ENCODE measurements around the gene NMT1. TPM values are rescaled to one million over a fixed set of nuclear protein-coding genes. Genes with fewer than 3 reads are reported as not detected.
A peak's percentile ranks its signal among the peaks of the same experiment; 100 is the strongest.

NMT1 gene
- total RNA-seq, 2 donors from 2014 or later = 44.6 to 52.7 TPM

DNA sequence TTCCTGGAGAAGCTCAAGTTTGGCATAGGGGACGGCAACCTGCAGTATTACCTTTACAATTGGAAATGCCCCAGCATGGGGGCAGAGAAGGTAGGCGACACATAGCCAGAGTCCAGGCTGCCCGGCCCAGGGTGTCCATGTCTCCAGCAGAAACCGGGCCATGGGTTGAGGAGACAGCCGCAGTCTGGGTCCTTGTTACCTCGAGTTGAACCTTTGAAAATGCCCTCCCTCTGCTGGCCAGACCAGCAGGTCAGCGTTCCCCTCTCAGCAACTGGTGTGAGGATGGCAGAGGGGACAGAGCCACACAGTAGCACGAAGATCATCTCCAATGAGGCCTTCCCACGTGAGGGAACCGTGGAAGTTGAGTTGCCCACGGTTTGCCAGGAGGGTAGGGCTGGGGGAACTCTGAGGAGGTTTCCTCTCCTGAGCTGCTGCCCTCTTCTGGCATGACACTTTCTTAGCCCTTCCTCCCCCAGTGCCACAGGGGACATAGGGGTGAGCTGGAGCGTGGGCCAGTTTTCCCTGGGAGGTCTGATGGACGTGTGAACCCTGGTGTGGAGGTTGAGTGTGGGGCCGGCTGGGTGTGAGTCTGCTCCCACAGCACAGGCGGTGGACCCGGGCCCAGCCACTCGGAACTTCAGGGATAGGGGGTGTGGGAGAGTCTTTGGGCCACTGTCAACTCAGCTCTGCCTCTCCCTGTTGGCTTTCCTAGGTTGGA lies 43.9 kb downstream of the NMT1 start:
- DNase-seq (ENCODE audit: low spot score) = no peak
- H3K4me3 ChIP-seq = no peak overlapping the region
- TF ChIP-seq, protein P1, sequence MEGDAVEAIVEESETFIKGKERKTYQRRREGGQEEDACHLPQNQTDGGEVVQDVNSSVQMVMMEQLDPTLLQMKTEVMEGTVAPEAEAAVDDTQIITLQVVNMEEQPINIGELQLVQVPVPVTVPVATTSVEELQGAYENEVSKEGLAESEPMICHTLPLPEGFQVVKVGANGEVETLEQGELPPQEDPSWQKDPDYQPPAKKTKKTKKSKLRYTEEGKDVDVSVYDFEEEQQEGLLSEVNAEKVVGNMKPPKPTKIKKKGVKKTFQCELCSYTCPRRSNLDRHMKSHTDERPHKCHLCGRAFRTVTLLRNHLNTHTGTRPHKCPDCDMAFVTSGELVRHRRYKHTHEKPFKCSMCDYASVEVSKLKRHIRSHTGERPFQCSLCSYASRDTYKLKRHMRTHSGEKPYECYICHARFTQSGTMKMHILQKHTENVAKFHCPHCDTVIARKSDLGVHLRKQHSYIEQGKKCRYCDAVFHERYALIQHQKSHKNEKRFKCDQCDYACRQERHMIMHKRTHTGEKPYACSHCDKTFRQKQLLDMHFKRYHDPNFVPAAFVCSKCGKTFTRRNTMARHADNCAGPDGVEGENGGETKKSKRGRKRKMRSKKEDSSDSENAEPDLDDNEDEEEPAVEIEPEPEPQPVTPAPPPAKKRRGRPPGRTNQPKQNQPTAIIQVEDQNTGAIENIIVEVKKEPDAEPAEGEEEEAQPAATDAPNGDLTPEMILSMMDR (IDR thresholded peaks at IDR 0.05) = no peak
- no peaks in the 10 kb centered on the region for H3K9me3 ChIP-seq
- no peaks in the 10 kb centered on the region for H3K27me3 ChIP-seq
- peak overlapping the region; percentile 72 to 87 for H3K27ac ChIP-seq
- peaks cover 0 to 74% of the 10 kb centered on the region in 2 donors for H3K4me1 ChIP-seq
- H3K36me3 ChIP-seq = peaks cover 88% of the 10 kb centered on the region

DNA sequence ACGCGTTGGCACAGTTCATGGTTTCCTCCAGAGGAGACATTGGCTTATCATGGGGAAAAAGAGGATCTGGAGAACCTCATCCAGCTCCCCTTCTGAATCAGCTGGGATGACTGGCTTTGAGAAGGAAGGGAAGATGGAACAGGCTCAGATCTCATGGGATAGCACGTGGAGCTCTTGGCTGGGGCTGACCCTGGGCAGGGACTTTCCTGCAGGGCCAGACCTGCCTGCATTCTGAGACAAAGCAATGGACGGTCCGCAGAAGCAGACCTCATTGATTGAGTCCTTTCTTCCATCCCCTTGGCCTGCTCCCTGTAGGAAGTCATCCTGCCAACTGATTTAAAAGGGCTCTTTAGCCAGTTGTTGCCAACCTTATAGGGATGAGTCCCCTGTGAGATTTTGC lies 45.0 kb downstream of the NMT1 start:
- H3K9me3 ChIP-seq = no peaks in the 10 kb centered on the region
- DNase-seq (ENCODE audit: low spot score) = no peak
- H3K4me3 ChIP-seq = no peak overlapping the region
- peaks cover 0 to 84% of the 10 kb centered on the region in 2 donors for H3K4me1 ChIP-seq
- peaks cover 80% of the 10 kb centered on the region for H3K36me3 ChIP-seq
- no peaks in the 10 kb centered on the region for H3K27me3 ChIP-seq
- peak overlapping the region in 1 of 2 donors; percentile 86 for H3K27ac ChIP-seq
- TF ChIP-seq, protein P1 (IDR thresholded peaks at IDR 0.05) = no peak

DNA sequence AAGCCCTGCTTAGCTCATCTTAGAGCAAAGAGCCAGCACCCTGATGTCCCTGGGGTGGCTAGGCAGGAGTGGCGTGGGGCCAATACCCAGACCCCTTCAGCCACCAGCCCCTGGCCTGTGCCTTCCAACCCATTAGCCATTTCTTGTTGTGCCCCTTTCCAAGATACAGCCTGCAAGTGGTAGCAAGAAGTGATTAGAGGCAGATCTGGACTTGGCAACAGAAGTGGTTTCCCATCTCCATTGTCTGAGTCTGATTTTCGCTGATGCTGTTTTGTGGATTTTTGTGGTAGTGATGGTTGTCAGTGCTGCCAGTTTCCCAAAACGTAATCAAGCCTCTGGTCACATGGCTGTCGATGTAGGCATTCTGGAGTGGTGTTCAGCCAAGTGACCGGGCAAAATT lies 45.5 kb downstream of the NMT1 start:
- TF ChIP-seq, protein P1 (IDR thresholded peaks at IDR 0.05) = no peak
- H3K27me3 ChIP-seq = no peaks in the 10 kb centered on the region
- no peak for DNase-seq (ENCODE audit: low spot score)
- peak overlapping the region in 1 of 2 donors; percentile 86 for H3K27ac ChIP-seq
- H3K4me3 ChIP-seq = no peak overlapping the region
- peaks cover 76% of the 10 kb centered on the region for H3K36me3 ChIP-seq
- H3K9me3 ChIP-seq = no peaks in the 10 kb centered on the region
- H3K4me1 ChIP-seq = peaks cover 0 to 89% of the 10 kb centered on the region in 2 donors

DNA sequence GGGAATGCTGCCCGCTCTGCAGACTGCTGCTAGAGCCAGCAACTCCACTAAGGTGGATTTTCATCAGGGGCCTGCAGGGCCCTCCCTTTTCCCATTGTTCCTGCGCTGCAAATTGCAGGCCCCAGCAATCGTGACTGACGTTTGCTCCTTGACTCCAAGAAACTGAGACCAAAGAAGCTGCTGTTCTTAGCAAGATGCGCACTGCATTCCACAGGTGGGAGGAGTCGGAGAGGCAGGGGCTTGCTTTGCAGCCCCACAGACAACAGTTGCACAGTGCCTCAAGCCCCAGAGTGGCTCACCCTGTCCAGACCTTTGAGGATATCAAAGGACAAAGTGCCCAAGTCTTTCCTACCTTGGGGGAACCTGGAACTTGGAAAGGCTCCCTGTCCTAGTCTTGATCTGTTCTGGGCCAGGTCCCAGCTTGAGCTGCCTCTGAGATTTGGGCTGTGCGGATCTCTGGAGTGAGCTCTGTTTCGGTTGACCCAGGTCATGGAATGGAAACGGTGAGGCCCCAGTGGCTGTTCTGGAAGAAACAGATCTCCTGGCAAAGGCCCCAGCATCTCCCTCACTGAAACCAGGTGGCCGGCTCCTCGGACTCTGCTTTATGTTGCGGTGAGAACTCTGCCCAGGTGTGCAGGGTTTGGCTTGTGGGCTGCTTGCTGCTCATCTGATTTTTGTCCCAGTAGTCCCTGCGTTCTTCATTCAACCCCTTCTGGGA lies 46.3 kb downstream of the NMT1 start:
- H3K4me1 ChIP-seq = peaks cover 0 to 89% of the 10 kb centered on the region in 2 donors
- TF ChIP-seq, protein P1 (IDR thresholded peaks at IDR 0.05) = no peak
- peak overlapping the region in 1 of 2 donors; percentile 86 for H3K27ac ChIP-seq
- no peaks in the 10 kb centered on the region for H3K27me3 ChIP-seq
- no peak for DNase-seq (ENCODE audit: low spot score)
- no peak overlapping the region for H3K4me3 ChIP-seq
- no peaks in the 10 kb centered on the region for H3K9me3 ChIP-seq
- H3K36me3 ChIP-seq = peaks cover 70% of the 10 kb centered on the region

DNA sequence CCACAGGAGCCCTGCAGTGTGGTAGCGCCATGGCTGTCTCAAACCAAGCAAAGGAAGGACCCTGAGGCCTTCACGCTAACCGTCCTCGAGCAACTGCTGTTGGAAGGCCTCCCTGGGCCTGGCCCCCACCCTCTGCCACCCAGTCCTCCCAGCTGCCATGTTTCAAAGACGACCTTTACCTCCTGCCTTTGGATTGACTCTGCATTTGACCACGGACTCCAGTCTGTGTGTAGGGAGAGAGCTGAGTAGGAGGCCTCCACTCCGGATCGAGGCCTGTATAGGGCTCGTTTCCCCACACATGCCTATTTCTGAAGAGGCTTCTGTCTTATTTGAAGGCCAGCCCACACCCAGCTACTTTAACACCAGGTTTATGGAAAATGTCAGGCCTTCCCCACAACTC lies 46.9 kb downstream of the NMT1 start:
- Histone ChIP-seq H3K27me3 (no peaks in the 10 kb centered on the region), H3K9me3 (no peaks in the 10 kb centered on the region), H3K4me1 (peaks cover 0 to 84% of the 10 kb centered on the region in 2 donors), H3K36me3 (peaks cover 70% of the 10 kb centered on the region), H3K27ac (peak overlapping the region in 1 of 2 donors; percentile 86), H3K4me3 (no peak overlapping the region)
- no peak for DNase-seq (ENCODE audit: low spot score)
- TF ChIP-seq, protein P1 (IDR thresholded peaks at IDR 0.05) = no peak
